HG03460 (cell line): ENCODE results near the gene FMO2.

Experiments used
- ATAC-seq: cut with Tn5 transposase; IDR thresholded peaks from one replicate; pipeline ENCODE4 v1.9.1; 2021; ENCODE audit not compliant: unreplicated experiment

FMO2 gene, protein sequence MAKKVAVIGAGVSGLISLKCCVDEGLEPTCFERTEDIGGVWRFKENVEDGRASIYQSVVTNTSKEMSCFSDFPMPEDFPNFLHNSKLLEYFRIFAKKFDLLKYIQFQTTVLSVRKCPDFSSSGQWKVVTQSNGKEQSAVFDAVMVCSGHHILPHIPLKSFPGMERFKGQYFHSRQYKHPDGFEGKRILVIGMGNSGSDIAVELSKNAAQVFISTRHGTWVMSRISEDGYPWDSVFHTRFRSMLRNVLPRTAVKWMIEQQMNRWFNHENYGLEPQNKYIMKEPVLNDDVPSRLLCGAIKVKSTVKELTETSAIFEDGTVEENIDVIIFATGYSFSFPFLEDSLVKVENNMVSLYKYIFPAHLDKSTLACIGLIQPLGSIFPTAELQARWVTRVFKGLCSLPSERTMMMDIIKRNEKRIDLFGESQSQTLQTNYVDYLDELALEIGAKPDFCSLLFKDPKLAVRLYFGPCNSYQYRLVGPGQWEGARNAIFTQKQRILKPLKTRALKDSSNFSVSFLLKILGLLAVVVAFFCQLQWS

DNA sequence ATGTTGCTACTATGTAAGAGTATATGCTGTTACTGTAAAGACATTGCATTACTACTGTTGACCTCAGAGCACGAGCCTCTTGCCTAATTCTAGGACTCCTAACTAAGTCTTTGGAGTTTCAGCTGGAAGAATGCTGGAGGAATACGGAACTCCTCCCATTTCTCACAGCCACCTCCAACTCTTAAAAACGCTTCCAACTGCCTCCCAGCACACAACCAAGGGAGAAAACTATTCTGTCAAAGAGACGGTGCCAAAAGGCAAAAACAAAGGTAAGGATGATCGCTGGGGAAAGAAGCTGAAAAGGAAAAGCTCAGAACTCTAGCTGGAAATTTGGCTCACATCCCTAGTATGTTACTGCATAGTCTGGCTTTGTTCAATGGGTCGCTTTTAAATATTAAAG lies at the start of gene FMO2:
TSS of gene FMO2 (plus strand) at position 210 of the 400 bp plus-strand sequence. CDS start 414 bp downstream, outside the sequence.
- ATAC-seq = no peak

DNA sequence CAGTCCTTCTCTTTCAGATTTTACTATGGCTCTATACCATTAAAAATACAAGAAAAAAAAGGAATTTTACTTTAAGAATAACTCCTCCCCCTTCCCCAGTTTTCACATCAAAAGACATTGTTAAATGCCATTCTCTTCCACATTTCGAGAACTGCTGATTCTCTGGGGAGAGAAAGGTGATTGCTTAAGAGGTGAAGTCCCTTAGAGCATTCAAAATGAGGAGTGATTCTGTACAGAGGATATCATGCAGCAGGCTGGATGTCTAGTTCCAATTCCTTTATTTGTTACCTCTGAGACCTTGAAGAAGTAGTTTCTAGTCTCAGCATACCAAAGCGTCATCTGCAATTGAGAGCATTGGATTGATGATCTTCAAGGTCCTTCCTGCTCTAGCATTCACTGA lies 47.5 kb upstream of the FMO2 start:
- ATAC-seq = no peak

DNA sequence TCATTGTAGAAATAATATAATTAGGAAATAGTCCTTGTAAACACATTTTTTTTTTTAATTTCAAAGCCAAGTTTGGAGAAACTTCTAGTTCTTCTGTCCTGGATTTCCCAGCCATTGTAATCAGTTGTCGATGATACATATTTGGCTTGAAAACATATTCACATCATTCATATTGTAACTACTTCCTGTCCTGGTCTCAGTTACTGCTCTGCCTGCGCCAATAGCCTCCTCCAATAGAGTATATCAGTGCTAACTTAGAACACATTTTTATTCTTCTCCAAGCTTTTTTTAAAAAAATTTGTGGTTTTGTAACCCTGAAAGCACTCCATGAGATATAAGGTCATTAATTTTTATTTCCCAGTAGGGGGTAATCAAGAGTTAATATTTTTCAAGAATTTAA lies 46.1 kb upstream of the FMO2 start:
- no peak for ATAC-seq

DNA sequence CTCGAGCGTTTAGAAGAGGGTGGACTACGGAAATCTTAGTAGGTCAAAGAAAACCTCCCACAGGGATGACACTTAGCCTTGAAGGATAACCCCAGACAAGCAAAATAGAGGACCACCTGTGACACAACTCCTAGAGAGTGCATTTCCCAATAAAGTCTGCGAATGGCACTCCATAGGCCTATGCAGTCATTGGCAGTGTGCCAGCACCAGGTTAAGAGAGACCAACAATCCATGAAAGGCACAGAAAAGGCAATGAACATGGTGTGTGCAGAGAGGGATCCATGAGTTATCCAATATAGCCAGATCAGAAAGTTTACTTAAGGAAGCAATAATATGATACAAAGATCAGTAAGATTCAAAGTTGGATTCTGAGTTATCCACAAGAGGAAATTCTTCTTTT lies 45.2 kb upstream of the FMO2 start:
- ATAC-seq = no peak

DNA sequence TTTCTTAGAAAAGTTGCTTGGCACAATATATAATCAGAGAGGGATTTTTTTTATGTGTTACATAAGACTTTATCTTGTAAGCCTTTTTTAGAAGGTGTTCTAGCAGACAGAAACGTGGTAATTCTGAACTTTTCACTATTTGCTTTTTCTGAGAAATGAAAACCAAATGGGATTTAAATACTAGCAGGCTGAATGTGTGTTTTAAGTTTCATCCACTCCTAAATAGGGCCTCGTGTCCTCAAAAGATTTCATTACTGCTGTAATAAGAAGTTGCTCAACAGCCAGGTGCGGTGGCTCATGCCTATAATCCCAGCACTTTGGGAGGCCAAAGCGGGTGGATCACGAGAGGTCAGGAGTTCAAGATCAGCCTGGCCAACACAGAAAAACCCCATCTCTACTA lies 44.7 kb upstream of the FMO2 start:
- no peak for ATAC-seq

DNA sequence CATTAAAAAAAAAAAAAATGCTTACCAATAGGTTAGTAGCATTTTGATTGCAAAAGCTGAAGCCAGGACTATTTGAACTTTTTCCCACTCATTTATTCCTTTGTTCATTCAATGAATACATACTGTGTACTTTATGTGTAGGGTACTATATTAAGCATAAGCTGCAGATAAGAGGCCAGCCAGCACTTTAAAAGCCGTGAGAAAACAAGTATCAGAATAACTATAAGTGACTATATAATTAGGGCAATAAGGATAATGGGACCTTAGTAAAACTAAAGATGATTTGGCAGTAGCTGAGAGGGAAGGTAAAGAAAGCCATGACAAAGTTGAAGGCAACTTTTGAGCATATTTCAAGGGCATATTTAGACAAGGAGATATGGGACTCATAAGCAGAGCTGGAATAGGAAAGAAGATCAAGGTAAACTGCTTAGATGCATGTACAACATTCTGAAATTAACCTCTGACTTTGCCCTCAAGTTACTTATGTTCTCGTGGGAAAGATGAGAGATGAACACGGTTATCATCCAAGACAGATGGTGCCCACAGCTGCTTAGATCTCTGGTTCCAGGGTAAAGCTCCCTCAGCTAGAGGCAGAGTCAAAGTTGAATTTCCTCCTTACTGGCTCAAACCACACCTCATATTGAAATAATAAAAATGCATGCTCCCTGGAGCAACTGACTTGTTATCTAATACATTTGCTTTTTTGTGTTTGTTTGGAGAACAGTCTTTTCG lies 44.0 kb upstream of the FMO2 start:
- ATAC-seq = no peak

DNA sequence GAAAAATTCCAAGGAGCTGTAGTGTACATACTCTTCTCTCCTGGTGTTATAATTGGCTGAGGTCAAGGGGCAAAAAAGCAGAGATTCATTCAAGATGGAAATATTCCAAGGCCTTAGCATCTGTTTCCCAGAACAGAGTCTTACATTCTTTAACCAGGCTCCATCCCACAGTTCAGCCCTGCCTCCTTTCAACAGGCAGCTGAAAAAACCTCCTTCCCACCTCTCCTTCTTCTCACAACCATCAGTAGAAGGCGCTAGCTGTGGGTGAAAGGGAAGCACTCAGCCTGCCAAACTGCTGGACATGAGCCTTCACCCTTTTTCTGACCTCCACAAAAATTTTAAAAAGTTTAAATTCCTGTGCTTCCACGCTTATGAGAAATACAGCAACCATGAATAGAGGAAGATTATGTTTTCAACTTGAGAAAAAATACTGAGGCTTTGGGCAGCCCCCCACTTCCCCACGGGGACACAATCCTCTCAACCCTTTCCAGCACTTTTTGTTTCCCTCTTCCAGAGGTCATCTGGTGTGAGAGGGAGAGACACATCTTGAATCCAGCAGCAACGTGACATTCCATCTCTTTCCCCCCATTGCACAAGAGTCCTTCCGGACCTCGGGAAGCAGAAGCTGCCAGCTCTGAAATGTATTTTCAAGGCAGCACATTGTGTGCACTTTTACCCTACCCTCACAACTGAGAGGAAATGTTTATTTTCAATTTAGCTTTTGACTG lies 43.2 kb upstream of the FMO2 start:
- ATAC-seq = no peak

DNA sequence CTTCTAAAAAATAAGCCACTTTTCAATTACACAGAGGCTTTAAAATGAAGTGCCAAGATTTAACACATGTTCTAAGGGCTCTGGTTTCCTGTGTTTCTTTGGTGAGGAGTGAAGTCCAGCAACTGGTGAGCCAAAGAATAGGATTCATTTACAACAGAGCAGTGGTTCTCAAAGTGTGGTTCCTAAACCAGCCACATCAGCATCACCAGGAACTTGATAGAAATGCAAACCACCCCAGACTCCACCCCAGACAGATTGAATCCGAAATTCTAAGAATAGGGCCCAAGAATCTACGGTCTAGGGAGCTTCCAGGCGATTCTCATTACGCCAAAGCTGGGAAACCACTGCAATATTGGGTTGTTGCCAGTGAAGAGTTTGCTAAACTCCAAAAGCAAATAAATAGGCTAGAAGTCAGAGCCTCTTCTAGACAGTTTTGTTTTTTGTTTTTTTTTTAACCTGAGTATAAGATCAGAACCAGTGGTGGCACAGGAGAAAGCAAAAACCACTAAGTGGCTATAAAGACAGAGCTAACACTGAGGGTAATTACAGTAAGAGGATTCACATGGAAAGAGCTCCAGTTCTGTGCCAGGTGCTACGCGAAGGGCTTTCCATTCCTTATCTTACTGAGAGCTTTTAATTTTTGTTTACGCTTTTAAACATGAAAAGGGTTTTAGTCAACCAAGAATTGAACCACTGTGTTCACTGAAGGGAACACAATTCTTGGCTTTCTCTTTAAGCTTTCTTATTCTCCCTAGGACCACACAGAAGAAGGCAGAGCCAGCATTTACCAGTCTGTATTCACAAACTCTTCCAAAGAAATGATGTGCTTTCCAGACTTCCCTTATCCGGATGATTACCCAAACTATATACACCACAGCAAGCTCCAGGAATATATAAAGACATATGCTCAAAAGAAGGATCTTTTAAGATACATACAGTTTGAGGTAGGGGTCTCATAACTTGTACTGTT lies 42.4 kb upstream of the FMO2 start:
- ATAC-seq = no peak

DNA sequence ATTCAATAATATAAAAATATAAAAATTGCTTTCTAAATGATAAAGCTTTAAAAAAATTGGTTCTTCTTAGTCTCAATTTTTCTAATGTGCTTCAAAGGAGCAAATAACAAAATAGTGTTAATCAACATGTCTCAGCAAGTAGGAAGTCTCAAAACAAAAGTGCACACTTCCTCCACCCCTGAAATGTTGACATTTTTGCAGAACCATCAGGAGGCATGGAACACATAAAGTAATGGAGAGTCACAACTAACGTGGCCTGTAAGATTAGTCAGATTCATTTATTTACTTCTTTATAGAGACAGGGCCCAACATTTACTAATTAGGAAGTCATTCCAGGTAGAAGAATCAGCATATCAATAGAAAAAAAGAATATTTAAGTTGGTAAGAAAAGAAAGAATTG lies 34.9 kb upstream of the FMO2 start:
- no peak for ATAC-seq

DNA sequence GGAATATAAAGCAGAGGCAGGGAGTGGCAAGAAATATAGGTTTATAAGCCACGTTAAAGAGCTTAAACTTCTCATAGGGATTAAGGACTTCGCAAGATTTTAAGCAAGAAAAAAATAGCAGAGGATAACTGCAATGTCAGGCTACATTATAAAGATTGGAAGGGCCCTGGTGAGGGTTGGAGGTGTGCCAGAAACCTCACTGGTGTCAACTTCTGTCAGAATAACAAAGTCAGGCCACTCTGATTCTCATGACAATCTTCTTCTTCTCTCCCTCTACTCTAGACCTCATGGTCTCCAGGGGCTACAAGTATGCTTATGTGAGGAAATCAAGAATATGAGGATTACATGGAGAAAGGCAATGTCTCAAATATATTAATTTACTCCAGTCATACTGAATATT lies 32.6 kb upstream of the FMO2 start:
- no peak for ATAC-seq

DNA sequence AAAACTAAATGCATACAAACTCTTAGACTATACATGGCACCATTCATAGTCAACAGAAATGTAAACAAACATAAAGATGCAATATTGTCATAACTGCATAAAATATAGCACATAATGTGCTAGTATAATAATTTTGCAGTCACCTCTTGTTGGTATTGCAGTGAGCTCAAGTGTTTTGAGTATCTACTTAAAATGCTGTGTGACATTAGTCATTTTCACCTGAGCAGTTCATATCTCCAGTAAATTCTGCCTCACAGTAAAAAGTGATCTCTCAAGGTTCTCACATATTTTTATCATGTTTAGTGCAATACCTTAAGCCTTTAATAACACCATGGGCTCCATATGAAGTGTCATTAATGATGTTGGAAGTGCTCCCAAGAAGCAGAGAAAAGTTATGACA lies 29.6 kb upstream of the FMO2 start:
- ATAC-seq = no peak

DNA sequence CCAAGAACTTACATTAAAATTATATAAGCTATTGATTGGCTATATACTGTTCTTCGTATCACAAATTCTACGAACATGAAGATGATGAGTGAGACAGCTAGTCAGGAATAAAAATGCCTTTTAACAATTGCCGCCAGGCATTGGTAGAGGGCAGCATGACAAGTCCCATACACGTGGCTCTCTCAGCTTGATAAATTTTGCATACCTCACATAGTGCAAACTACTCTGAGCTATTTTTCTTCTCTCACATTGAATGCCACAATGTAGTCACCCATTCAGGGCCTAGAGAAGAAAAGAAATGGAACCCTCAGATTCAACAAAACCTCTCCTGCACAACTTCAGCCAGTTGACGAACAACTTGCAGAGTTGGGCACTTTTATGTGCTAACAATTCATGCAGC lies 27.0 kb upstream of the FMO2 start:
- ATAC-seq = no peak

DNA sequence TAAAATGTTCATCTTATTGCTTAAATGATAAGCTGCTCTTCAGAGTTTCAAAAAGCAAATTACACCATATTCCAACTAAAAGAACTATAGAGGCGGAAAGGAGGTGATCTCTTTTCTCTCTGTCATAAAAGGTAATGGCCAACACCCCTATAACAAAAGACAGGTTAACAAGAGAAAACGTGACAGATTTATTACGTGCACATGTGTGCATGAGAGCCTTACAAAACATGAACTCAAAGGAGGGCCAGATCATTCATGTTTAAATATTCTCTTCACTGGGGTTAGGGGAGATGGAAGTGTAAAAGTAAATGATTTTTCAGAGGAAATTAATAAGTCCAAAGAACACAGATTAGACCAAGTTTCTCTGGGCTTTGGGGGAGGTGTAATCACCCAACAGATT lies 26.5 kb upstream of the FMO2 start:
- no peak for ATAC-seq

DNA sequence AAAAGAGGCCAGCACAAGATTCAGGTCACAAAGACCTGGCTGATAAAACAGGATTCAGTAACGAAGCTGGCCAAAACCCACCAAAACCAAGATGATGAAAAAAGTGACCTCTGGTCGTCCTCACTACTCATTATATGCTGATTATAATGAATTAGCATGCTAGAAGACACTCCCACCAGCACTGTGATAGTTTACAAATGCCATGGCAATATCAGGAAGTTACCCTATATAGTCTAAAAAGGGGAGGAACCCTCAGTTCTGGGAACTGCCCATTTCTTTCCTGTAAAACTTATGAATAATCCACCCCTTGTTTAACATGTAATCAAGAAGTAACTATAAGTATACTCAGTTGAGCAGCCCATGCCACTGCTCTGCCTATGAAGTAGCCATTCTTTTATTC lies 26.0 kb upstream of the FMO2 start:
- ATAC-seq = no peak

DNA sequence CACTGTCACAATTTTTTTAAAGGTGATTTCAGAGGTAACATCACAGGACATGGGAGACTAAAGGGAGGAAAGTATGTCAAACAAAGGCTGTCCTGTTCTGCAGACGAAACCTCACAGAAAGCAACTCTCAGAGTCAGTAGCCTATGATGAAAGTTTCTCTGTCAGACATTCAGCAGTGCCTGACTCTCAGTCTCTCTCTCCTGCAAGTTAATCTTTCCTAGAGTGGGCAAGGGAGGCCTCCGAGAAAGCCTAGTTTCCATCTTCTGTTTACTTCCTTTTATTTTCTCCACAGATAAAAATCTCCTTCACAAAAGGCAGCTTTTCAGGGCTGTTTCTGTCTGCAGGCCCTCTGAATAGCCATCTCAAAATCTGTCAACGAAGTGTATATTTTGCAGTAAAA lies 24.9 kb upstream of the FMO2 start:
- ATAC-seq = no peak

DNA sequence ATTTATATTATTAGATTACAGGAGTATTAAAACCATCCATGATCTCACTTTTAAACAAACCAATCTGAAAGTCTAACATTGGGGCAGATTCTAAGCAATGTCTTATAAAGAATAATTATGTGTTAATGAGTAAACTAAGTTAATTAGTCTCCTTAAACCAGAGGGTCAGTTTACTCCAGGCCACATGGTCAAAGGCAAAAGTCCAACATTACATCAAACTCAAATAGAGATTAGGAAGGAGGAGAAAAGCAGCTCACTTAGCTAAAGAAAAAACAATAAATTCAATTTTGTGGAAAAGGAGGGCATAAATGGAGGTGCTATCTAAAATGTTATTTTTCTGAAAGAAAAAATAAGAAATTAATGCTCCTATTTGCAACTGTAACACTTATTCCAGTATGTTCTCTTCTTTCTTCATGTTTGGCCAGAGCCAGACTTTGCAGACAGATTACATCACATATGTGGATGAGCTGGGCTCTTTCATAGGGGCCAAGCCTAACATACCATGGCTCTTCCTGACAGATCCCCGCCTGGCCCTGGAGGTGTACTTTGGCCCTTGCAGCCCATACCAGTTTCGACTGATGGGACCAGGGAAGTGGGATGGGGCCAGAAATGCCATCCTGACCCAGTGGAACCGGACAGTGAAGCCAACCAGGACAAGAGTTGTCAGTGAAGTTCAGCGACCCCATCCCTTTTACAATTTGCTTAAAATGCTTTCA lies 24.3 kb upstream of the FMO2 start:
- ATAC-seq = no peak

DNA sequence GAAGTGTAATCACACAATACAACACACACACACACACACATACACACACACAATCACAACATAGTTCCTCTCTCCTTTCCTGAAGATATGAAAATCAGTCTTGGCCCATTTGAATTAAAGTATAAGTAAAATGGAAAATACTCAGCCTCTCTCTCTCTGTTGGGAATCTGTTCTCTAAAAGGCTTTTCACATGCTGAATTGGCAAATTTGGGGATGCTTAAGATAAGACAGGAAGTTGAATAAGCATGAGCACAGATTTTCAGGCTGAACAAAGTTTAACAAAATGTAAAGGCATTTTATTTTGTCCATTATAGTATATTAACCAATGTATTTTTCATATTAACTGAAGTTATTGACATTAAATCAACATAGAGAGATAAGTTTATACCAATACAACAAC lies 23.7 kb upstream of the FMO2 start:
- no peak for ATAC-seq

DNA sequence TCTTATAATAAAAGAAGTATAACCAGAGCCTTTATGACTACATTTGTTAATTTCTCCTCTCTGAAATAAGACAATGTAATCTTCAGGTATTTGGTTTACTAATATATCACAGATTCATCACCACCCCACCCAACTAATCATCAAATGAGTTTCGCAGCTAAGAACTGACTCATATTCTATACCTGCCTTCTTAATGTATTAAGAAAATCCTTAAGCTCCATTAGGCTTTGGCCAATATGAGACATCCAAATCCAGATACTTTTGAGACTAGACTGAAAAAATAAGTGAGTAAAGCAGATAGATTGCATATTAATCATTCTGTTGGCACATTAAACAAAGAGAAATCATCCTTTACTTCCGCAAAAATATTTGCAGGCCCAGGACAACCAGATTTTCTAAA lies 18.7 kb upstream of the FMO2 start:
- no peak for ATAC-seq

DNA sequence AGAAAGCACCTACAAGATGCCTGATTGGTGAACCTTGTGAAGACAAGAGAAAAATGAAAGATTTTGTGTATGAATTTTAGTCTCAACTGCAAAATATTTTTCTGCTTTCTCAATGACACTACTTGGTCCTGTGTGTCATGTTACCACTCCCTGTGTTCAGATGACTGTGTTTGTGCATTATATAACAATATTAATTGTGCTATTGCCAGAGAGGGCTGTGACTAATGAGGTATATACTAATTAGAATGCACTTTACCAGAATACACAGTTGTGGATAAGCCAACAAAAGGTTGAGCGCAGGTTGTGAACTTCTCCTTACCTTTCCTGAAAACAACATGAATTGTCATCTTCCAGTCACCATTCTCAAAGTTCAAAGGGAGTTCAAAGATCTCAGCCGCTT lies 17.3 kb upstream of the FMO2 start:
- ATAC-seq = no peak

DNA sequence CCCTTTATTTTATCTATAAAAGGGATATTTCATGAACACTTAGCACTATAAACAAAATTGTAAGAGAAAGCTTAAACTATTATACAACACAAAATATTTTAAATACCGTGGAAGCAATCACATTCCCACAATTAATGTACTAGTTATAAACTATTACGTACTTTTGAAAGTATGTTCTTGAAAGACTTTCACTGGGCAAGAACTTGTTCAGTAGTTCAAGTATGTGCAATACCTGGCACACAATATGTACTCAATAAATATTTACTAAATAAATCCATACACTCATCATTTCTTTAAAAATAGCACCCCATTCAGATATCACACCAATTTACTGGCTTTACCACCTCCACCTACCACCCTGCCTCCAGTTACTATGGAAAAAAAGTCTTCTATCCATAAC lies 12.6 kb upstream of the FMO2 start:
- no peak for ATAC-seq
